Keratinocyte (primary cell): ENCODE measurements around the gene CDKAL1.

Experiments used
- EZH2 ChIP-seq: IDR thresholded peaks from one replicate; pipeline ENCODE4 v1.6.1; 2012; ENCODE audit warnings: inconsistent platforms, mild to moderate bottlenecking, low read length, moderate library complexity
- TF ChIP-seq, protein P1 (sequence below), 3 experiments: IDR thresholded peaks in 1 of 3; conservative IDR thresholded peaks in 1 of 3; optimal IDR thresholded peaks in 1 of 3; 2 replicates in 2 of 3; 3 replicates in 1 of 3; pipeline versions ENCODE3 to v1.5.1; 2011; ENCODE audit warnings: low read length in 3 of 3, mild to moderate bottlenecking in 3 of 3, moderate library complexity in 2 of 3, control low read depth in 1 of 3, inconsistent platforms in 1 of 3; ENCODE audit not compliant: insufficient read depth in 2 of 3; ENCODE audit errors: extremely low read depth in 1 of 3

DNA sequence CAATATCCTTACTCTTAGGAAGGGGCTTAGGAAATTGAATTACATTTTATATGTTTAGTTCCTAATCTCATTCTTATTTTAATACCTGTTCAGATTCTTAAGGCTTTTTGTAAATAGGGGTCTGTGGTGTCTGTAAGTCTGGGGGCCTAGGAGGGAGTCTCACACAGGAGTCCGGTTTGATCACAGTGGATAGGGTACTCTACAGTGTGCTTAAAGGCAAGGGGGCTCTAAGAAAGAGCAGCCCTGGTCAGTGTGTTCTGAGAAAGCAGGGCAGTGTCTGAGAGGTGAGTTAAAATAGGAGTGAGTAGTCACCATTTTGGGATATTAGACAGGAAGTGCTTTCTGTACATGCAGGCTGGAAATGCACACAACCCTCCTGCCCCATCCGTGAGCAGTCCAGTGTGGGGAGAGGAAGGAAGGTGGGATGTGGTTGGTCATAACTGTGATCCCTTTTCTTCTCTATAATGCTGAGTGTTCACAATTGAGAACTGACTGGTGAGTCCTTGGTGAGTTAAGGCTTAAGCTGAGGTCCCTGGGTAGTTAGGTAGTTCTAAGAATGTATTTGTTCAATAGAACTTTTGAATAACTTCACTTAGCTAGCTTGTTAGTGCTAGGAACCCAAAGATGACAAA is 50.0 kb downstream of the CDKAL1 start:
- TF ChIP-seq, protein P1, sequence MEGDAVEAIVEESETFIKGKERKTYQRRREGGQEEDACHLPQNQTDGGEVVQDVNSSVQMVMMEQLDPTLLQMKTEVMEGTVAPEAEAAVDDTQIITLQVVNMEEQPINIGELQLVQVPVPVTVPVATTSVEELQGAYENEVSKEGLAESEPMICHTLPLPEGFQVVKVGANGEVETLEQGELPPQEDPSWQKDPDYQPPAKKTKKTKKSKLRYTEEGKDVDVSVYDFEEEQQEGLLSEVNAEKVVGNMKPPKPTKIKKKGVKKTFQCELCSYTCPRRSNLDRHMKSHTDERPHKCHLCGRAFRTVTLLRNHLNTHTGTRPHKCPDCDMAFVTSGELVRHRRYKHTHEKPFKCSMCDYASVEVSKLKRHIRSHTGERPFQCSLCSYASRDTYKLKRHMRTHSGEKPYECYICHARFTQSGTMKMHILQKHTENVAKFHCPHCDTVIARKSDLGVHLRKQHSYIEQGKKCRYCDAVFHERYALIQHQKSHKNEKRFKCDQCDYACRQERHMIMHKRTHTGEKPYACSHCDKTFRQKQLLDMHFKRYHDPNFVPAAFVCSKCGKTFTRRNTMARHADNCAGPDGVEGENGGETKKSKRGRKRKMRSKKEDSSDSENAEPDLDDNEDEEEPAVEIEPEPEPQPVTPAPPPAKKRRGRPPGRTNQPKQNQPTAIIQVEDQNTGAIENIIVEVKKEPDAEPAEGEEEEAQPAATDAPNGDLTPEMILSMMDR (optimal IDR thresholded peaks at IDR 0.05 in 1 of 3, IDR thresholded peaks at IDR 0.05 in 1 of 3, conservative IDR thresholded peaks at IDR 0.05 in 1 of 3; ENCODE audit: extremely low read depth in 1 of 3, insufficient read depth in 2 of 3, low read length in 3 of 3): no peak
- no peak for TF ChIP-seq EZH2
